HG02571 (cell line): Measurements from ENCODE around the gene CD81.

Source experiments
- ATAC-seq: cut with Tn5 transposase; IDR thresholded peaks from one replicate; pipeline ENCODE4 v1.9.1; 2021; ENCODE audit warnings: mild to moderate bottlenecking, moderate library complexity; ENCODE audit not compliant: unreplicated experiment

Gene CD81

DNA sequence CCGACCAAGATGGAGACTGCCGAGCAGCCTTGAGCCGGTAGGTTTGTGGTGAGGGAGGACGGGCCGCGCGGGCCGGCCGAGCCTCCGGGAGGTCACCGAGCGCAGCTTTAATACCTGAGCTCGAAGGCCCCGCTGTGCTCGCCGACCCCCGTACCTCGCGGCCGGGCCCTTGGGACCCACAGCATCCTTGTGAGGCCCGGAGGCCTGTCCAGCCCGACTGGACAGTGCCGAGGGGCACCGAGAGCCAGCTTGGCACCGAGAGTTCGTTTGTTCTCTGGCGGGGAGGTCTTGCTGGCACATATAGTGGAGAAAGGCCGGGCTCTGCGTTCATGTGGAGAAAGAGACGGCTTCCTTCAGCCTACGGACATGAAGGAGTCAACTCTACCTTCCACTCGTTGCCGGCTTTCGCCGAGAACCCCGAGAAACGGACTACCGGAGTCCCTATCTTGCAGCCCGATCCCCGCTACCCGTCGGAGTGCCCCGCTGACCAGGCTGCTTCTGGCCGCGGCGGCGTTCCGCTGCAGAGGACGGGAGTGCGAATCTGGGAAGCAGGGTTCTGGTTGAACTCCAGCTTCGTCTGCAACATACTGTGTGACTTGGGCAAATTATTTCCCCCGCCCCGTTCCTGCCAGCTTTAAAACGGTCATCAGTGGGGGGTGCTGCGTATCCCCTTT is 23.8 kb downstream of the CD81 start:
- peak; percentile 10 for ATAC-seq

DNA sequence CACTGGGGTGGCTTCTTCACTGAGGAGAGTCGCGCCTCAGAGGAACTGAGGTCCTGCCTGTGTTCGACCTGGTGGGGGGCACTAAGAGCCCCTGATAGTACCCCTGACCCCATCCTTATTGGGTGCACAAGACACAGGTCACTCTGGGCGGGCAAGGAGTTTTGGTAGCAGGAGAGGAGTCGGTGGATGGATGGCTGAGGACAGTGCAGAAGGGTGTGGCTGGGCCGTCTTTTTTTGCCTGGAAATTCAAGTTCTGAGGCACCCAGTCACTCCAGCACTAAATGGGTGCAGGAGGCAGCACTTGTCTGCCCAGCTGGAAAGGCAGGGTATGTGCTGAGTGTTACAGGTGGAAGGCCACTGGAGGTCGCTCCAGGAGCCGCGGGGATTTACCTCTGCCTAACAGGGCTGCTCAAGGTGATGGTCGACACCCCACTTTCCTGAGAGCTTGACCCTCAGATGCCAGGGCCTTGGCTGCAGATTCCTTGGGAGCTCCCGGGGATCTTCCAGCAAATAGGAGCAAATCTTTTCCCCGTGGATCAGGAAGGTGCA is 24.4 kb downstream of the CD81 start:
- no peak for ATAC-seq

DNA sequence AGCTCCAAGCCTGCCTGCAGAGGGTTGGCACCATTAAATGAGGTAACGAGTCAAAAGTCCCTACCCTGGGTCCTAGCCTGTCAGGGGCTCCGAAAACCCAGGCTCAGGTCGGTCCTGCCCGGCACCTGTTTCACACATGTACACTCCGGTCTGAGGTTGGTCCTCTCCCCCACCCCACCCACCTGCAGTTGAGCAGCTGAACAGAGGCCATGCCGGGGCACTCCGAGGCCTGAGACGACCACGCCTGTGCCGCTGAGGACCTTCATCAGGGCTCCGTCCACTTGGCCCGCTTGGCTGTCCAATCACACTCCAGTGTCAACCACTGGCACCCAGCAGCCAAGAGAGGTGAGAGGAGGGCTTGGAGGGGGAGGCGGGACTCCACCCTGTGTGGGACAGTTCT is 25.0 kb downstream of the CD81 start:
- ATAC-seq = no peak

DNA sequence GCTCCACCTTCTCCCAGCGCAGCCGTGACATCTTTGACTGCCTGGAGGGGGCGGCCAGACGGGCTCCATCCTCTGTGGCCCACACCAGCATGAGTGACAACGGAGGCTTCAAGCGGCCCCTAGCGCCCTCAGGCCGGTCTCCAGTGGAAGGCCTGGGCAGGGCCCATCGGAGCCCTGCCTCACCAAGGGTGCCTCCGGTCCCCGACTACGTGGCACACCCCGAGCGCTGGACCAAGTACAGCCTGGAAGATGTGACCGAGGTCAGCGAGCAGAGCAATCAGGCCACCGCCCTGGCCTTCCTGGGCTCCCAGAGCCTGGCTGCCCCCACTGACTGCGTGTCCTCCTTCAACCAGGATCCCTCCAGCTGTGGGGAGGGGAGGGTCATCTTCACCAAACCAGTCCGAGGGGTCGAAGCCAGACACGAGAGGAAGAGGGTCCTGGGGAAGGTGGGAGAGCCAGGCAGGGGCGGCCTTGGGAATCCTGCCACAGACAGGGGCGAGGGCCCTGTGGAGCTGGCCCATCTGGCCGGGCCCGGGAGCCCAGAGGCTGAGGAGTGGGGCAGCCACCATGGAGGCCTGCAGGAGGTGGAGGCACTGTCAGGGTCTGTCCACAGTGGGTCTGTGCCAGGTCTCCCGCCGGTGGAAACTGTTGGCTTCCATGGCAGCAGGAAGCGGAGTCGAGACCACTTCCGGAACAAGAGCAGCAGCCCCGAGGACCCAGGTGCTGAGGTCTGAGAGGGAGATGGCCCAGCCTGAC is 26.0 kb downstream of the CD81 start:
- ATAC-seq = no peak

DNA sequence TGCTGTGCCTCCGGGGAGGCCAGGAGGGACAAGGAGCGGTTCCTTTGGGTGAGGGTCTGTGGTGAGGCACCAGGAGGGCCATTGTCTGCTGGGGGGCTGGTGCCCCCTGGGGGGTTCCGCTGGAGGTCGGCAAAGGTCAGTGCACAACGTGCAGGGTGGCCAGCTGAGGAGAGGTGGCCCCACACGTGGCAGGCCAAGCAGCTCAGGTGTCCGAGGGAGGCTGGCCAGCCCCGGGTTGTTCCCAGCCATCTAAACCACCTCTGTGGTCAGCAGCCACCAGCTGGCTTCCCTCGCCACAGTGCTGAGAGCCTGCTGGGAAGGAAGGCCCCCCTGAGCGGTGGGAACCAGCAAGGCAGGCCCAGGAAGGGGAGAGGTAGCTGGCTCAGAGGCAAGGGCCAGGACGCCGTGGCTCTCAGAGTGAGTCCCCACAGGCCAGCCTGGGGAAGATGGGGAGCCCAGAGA is 27.7 kb downstream of the CD81 start:
- no peak for ATAC-seq

DNA sequence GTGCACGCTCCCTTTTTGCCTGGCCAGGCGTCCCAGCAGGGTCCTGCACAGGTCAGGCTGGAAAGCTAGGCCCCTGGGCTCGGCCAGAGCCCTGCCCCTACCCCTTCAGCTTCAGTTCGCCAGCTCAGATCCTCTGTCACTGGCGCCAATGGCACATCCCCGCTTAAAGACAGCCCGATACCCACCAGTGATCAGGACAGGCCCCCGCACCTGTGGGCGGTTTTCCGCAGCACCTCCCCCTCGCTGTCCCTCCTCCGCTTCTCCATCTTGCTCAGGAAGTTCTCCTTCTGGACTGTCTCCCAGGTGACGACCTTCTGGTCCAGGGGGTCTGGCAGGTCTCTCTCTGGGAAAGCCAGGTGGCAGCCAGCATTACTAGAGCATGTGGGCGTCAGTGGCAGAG is 29.3 kb downstream of the CD81 start:
- ATAC-seq = no peak

DNA sequence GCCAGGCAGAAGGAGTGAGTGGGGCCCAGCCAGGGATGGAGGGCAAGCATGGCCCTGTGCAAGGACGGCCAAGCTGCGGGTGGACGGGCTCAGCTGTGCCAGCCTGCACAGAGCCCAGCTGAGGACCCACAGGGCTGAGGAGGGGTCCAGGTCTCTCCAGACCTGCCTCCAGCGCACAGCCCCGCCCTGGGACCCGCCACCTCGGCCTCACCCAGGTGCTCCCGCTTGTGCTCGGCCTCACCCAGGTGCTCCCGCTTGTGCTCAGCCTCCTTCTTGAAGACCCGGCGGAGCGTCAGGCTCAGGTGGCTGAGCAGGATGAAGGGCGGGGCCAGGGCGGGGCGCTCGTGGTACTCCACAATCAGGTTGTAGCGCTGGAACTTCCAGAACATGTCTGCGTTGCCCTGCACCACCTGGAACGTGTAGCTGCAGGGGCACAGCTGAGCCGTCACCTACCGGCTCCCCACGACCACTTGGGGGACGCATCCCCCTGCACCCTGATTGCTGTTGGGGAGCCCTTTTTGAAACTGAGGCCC is 29.8 kb downstream of the CD81 start:
- no peak for ATAC-seq

DNA sequence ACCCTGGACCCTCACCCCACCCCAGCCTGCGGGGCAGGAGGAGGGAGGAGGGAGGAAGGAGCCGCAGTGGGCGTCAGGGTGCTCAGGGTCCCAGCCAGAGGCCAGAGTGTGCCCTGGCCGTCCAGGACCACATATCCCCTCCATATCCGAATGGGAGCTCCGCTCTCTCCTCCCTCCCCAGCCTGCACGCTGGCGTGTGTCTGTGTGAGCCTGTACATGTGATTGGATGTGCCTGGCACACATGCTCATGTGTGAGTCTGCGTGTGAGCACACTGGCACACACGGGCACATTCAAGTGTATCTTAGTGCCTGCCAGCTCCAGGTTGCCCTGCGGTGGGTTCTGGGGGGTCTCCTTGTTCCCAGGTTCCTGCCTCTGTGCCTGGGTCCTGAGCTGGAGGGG is 31.6 kb downstream of the CD81 start:
- no peak for ATAC-seq

DNA sequence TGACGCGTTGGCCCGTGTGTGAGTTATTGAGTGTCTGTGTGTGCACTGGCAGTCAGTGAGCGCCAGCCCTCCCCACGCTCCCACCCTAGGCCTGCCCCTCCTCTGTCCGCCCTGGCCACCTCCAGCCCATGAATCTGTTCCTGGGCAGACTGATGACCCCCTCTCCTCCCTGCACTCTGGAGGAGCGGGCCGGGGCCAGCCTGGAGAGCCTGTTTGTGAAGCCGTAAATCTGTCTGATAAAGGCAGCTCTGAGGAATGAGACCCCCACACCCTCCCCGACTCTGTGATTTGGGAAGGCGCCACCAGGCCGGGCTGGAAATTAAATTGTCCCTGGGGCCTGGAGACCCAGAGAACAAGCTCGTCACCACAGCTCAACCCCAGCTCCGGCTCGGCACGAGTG is 32.0 kb downstream of the CD81 start:
- no peak for ATAC-seq

DNA sequence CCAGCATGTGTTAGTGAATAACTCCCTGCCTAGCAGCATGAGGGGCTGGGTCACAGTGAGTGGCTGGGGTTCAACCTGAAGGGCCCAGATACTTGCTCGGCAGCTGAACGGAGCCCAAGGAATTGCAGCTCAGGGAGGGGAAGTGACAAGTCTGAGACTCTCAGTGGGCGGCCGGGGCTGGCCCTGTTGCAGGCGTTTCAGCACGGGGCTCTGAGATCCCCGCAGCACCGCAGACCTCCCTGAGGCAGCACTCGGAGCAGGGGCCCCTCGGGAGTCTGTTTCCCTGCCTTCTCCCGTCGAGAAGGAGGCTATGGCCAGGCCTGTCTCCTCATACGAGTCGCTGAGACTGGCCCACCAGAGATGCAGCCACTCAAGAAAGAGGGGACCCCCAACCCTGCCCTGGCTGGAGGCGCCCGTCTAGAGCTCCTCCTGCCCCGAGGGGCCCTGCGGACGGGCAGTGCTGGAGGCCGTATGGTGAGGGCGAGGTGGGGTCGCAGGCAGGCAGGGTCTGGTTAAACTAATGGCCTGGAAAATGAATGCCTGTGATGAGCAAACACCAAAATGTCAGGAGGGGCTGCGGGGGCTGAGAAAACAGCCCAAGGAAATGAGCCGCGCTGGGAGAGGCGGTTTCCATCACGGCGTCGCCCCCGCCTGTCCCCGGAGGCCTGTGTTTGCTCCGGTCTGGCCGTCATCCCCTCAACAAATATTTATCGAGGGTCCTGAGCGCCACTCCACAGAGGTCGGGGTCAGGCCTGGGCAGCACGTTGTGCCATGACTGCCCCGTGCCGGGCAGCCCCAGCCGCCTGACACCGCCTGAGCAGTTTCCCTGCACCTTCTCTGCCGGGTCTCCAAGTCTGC is 32.7 kb downstream of the CD81 start:
- ATAC-seq = no peak

DNA sequence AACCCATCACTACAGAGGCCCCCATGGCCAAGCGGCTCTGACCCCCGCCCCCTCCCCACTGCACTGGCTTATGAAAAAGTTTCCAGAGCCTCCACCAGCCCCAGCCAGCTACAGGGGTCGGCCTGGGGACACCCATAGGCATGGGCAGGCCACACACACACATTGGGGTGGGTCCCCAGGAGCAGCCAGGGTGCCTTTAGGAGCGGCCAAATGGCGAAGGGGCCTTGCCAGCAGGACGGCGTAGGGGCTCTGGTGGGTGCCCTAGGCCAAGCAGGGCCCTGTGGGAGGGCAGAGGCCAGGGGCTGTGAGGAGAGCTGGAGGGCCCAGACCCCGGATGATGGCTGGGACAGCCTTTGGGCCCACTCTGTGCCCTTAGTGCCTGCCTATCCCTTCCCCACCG is 33.5 kb downstream of the CD81 start:
- no peak for ATAC-seq

DNA sequence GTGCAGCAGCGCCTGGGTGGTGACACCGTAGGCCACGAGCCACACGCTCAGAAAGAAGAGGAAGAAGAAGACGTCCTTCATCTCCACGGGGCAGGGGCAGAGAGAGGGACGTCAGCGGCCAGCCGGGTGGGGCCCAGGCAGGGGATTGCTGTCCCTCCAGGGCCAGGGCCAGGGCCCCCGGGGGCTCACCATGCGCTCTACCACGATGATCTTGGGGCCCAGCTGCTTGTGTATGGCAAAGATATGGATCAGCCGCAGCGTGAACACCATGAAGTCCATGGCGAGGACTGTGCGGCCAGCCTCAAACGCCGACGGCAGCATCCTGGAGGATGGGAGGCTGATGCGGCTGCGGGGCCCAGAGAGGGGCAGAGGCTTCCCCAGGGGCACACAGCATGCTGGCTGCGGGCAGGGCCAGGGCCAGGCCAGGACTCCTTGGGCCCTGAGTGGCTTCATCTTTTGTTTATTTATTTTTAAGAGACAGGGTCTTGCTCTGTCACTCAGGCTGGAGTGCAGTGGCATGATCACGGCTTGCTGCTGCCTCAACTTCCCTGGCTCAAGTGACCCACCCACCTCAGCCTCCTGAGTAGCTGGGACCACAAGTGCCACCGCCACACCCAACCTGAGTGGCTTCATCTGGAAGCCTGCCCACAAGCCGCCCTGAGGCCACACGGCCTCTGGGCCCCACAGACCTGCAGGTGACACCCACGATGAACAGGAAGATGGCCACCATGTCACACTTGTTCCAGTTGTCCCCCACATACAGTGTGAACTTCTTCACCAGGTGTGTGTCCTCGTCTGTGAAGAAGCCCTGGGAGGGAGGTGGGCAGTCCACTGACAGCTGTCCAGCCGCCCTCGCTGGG is 34.6 kb downstream of the CD81 start:
- ATAC-seq = no peak

DNA sequence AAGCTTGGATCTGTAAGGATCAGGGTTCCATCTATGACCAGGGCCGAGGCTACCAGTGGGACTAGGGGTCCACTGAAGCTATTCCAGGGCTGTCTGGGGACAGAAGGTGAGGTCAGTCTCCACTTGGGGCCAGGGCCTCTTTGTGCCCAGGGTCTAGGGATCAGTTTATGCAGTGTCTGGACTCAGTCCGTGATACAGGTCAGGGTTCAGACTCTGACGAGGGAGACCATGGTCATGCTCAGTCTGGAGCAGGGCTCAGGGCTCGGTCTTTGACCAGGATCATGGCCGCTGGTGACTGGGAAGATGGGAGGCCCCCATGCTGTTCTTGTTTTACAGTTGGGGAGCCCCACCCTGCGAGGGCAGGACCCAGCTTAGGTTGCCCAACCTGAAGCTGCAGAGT is 35.2 kb downstream of the CD81 start:
- ATAC-seq = no peak

DNA sequence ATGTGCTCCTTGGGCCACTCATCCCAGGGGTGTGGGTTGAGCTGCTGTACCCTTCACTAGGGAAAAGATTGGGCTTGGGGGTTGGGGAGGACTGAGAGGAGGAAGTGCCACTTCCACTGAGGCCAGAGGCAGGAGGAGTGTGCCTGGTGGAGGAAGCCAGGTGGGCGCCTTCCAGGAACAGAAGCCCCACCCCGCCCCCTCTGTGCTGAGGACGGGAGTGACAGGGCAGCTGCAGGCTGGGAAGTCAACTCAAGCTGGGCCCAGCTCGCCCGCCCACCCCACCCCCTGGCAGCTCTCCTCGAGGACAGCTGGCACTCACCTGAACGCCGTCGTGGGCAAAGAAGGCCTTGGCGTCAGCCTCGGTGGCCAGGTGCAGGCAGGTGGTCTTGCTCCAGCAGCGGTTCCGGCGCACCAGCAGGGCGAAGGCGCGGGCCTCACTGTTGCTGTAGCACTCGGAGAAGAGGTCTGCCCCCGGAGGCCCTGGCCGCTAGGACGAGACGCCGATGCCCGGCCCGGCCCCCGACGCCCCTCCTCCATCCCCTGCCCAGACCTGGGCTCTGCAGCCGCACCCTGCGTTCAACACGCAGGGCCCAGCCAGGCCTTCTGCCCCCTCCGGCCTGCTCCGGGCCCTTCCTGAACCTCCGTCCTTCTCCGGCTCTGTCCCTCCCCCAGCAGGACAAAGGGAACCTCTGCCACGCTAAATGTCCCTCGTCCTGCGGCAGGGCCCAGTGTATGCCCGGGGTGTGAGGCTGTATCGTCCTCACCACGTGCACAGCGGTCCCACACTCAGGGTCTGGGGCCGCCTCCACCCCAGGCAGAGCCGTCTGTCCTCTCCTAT is 36.9 kb downstream of the CD81 start:
- no peak for ATAC-seq

DNA sequence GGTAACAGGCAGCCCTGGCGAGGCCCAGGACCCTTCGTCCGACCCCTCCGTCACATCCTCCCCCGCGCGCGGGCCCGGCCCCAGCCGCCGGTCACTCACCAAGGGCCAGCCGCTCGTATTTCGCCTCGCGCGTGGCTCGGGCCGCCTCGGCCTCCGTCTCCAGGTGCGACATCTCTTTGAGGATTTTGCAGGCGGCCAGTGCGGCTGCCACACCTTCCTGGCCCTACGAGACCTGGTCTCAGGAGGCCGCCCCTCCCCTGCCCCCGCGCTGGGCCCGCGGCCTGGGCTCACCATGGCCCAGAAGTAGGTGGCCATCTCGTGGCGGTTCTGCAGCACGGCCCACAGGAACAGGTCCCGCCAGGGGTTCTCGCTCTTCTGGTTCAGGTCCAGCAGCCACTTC is 37.5 kb downstream of the CD81 start:
- no peak for ATAC-seq

DNA sequence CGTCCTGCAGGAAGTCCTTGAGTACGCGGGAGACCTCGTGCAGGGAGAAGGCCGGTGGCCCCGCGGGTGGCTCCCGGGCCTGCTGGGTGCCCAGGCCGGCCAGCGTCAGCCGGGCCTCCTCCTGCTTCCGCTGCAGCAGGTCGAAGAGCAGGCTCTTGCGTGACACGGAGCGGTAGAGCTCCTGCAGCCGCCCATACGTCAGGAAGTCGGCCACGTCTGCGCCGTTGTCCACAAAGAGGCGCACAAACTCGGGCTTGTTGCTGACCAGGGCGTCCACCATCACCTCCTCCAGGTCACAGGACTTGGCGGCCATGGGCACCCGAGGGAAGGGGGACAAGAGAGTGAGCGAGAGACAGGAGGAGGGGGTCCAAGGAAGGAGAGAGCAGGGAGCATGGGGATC is 38.1 kb downstream of the CD81 start:
- no peak for ATAC-seq

DNA sequence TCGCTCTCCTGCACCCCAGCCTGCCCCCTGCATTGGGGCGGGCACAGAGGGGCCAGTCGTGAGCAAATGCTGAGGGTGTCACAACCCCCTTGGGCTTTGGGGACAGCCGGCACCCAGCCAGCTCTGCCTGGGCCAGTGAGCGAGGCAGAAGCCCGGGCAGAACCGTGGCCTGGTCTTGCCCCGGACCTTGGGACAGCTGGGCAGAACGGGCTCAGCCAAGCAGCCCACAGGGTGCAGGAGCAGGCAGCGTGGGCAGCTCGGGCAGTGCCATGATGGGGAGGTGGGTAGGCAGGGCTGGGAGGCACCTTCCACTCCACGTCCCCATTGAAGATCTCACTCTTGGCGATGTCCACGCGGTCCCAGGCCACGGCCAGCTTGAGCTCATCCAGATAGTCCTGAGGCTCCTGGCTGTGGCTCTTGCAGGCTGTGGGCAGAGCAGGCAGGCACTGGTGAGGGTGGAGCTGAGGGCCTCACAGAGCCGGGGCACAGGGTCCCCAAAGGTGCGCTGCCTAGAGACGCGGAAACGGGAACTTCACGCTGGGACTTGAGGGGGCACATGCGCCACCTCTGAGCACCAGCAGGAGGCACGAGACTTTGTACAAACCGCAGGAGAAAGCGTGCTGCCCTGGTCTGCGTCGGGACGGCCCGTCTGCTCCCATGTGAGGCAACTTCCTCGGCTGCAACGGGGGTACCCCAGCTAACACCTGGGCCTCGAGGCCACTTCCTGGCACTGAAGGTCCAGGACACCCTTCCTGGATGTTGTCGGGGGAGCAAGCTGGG is 38.7 kb downstream of the CD81 start:
- ATAC-seq = no peak

DNA sequence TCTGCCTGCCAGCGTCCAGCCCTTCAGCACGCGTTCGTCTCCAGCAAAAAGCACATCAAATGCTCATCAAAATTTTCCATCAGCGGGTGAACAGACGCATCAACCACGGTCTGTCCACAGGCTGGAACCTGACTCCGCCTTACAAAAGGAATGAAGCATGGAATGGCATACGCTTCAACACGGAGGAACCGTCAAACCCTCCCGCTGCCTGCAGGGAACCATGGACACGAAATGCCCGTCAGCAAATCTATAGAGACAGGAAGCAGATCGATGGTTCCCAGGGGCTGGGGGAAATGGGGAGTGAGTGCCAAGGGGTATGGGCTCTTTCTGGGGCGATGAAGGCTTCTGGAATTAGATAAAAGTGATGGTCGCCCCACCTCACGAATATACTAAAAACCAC is 39.7 kb downstream of the CD81 start:
- no peak for ATAC-seq
